Dedifferentiated amniotic fluid mesenchymal stem cell (primary cell): ENCODE data around the gene MAP1LC3B2.

Experiments used
- DNase-seq: peaks from one replicate; pipeline ENCODE4 v3.0.0-alpha.2; 2016; ENCODE audit errors: extremely low spot score

MAP1LC3B2 gene

DNA sequence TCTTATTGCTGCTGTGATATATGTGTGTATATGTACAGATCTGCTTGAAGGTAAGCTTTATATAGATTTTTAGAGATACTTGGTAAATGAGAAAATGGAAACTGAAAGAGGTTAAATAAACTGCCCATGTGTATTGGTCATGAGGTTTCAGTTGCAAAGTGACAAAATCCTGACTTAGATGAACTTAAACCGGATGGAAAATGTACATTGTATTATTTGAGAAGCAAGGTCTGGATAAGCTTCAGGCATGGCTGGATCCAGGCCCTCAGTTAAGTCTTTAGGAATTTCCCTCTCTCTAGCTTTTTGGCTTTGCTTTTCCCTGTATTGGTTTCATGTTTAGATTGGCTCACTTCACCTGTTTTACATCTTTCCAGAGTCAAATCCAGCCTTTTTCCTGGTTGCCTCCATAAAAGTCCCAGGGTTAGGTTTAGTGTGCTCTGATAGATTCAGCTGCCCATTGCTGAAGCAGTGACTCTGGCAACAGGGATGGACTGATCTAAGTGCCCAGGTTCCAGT lies 21.0 kb upstream of the MAP1LC3B2 start:
- DNase-seq = no peak

DNA sequence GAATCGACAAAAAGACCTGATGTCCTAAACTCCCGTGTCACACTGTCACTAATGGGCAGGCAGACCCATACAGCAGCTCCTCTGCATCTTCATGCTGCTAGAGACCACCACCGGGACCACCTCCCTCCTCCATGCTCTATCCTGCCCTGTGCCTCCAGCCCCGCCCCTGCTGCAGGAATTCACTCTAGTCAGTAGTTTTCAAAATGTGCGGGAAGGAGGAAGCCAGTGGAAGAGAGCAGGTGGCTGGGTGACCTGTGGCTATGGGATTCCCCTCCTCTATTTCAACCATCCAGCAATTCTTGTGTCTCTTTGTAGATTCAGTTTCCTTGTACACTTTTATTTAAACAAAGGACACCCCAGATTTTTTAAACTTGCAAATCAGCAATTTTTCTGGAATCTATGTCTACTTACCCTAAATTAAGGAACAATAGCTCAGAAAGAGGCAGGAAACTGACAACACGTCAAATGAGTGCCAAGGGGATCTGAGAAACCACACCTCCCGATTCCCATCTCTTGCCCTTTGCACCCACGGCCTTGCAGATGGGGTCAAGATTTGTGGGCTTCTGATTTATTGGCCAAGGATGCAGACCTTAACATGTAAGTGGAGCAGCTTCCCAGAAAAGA lies 20.4 kb upstream of the MAP1LC3B2 start:
- no peak for DNase-seq

DNA sequence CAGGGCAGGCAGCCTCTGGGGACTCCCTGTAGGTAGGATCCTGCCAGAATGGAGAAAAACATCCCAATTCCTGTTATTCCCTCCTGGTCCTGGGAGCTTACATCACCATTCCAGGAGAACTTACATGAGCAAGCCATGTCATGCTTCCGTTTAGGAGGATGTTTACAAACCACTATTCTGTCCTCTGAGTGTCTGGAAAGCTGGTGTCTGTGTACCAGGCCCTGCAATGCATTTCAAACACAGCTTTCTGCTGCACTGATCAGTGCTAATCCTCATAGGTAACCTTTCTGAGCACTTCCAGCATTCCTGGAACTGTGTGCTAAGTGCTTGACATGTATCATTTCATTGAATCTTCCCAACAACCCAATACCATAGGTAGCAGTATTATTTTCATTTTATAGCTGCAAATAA lies 19.8 kb upstream of the MAP1LC3B2 start:
- no peak for DNase-seq

DNA sequence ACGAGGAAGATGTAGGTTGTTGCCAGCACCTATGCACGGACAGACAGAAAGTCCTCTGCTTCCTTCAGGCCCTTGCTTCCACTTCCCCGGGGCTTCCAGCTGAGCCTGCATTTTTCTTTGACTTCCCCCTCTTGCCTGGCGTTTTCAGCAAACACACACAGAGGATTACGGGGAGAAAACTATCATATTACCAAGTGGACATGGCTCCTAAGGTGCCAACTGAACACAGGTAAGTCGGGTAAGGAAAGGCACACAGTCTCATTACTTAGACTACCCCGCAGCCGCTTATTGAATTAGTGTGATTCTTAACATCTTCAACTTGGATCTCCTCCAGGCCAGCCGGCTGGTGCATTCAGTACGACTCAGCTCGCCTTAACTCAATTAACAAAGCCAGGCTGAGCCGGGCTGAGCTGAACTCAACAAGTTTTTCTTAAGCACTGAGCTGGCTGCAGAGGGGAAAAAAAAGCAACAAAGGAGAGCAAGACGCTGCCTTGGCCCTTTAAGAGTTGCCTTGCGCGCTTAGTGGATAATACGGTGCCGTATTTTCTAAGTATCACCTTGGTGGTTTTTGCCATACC lies 19.2 kb upstream of the MAP1LC3B2 start:
- peak; percentile 54 for DNase-seq

- no peak for DNase-seq
Observed at GRCh38 chr12:116540622-116541152, 18.5 kb upstream of the MAP1LC3B2 start.

- DNase-seq = no peak
Observed at GRCh38 chr12:116541547-116542344, 17.4 kb upstream of the MAP1LC3B2 start.

GRCh38 chr12:116542345-116542956 lies 16.7 kb upstream of the MAP1LC3B2 start:
- no peak for DNase-seq

DNA sequence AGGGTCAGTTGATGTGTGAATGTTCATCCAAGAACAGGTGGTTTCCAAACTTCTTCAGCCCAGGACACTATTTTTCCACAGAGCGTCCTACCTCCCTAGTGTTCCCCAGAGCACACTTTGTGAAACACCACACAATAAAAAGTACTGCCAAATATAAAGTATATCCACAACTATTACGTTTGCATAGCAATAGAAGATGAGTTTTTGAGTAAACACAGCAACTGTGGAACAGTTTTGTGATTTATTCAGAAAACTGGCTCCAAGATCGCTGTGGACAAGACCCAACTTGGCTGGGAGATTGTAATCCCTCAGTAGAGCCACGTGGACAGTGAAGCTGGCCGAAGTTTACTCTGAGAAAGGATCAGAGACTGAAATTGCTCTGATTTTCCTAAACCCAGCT lies 14.5 kb upstream of the MAP1LC3B2 start:
- DNase-seq = no peak

DNA sequence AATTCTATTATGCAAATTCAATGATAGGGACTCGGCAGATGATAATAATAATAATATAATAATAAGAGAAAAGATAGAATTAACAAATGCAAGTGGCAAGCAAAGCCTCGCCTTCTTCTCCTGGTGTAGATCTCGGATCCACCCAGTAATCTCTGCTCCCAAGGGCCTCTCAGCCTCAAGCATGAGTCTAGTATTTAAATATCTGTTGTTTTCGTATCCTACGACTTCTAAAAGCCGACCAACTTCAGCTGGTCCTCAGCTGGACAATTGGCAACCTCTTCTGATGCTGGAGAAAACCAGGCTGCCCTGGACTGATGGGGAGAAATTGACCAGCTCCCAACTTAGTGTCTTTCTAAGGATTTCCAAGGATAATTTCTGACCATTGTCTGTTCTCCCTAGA lies 14.0 kb upstream of the MAP1LC3B2 start:
- DNase-seq = no peak

DNA sequence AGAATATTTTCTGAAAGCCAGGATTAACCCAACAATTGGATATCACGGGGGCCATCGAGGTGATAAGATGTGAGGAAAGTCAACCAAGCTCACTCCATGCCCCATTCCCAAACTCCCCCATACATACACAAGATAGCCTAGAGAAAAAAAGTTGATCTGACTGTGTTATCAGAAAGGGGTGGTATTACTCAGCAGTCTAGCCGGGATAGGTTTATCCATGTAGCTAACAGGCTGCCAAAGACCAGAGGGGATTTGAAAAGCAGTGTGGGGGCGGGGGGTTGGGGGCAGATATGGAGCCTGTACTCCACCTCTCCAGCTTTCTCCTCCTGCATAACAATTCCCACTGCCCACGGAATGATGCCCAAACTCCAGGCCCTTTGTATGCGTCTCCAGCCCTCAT lies 13.2 kb upstream of the MAP1LC3B2 start:
- no peak for DNase-seq

DNA sequence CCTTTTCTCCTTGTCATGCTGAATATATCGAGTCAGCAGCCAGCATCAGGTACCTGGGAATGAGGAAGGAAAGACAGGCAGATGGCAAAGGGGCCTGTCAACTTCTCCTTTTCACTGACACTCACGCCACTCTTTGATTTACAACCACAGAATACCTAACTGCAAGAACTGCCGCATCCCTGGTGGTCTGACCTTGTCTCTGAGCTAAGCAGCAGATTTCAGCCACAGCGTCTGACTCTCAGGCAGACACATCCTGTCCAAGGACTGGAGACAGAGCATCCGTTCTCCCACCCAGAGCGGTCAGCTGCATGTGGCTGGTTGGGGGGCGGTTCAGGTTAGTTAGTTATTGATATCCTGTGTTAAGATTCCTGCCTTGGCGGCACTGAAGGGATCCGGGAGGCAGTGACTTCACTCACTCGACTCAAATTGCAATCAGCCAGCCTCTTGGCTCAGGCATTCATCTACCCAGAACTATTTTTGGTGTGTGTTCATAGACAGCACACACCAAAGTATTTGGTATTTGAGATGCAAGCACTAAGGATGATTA lies 11.2 kb upstream of the MAP1LC3B2 start:
- no peak for DNase-seq

DNA sequence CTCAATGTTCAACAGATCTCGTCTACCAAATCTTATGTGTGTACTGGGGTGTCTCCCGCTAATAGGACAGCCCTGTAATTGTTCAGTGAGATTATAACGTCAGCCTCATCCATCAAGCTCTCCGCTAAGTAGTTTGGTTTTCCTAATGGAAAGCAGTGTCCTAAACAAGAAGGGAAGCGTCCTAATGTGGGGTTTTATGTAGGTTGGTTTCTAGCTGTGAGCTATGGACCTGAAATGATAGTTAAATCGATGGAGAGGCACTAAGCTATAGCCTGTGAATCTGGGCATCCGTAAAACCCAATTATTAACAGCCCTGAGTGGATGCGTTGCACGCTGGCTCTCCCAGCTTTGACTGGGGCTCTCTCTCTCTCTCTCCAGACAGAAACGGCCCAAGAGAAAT lies 9.2 kb upstream of the MAP1LC3B2 start:
- DNase-seq = no peak

GRCh38 chr12:116551151-116551550 lies 8.0 kb upstream of the MAP1LC3B2 start:
- DNase-seq = no peak

- DNase-seq = no peak
Observed at GRCh38 chr12:116551619-116551951, 7.6 kb upstream of the MAP1LC3B2 start.

DNA sequence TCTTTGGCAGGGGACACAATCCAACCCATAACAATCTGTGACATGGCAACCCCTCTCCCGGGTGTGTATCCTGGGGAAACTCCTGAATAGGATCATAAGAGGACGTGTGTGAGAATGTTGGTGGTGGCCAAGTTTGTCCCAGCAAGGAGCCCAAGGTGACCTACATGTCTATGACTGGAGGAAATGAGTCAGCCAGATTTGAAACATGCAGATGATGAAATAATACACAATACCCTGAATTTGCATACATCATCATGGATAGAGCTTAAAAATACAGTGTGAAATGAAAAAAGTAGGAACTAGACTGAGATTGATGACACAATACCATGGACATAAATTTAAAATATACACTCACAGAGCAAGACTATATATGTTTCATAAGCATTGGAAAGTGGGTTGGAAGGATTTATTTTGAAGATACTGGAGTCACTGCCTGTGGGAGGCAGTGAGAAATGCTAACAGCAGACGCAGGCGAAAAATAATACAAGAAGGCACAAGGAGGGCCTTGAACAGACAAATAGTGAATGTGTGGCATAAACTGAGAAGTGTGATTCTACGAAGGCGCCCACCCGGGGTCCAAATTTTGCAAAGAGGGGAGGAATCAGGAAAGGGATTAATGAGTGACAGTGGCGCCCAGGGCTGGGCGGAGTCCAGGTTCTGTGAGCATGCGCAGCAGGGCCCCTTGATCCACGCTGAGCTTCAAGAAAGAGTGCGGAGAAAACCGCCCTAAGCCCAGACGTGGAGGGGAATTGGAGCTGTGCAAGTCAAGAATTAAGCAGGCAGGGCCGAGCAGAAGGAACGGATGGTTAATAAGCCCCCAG lies 7.0 kb upstream of the MAP1LC3B2 start:
- DNase-seq = peak; percentile 72

DNA sequence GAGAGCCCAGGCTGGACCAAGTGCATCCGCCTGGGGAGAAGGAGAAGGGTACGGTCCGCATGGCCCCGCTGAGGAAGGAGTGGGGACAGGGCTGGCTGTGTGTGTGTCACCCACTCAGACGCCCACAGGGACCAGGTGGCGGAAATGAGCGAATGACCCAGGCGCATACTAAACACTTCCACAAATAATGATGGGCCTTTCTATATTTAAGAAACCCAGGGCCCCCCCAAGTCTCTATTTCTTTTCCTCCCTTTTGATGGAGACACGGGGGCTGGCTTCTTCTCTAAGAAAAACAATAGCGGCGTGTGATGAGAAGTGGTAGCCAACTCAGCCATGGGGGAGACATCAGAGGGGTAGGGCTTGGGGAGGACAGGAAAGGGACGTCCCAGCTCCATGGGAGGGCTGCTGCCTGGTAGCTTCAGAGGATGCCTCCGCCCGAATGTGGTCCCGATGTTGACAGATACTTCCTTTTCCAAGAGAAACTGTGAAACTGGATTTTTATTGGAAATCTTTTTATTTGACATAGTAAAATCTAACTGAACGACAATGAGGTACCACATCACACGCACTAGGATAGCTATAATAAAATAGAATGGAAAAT lies 6.3 kb upstream of the MAP1LC3B2 start:
- DNase-seq = no peak

DNA sequence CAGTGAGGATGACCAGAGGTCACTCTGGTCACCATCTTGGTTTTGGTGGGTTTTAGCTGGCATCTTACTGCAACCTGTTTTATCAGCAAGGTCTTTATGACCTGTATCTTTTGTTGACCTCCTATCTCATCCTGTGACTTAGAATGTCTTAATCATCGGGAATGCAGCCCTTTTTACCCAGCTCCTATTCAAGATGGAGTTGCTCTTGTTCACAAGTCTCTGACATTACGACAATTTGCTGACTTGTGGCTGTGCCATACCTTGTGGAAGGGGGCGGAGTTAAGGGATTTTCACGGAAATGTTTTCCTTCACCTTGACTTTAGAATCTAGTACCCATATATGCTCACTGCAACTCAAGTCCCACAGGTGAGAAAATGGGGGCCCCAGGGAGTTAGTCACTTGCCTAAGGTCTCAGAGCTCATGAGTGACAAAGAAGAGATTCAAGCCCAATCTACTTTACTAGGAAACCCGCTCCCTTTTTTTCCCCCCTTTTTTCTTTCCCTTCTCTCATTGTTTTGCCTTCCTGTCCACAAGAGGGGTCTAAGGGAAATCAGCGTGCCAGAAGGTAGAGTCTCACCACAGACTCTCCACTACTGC lies 2.7 kb upstream of the MAP1LC3B2 start:
- DNase-seq = no peak

DNA sequence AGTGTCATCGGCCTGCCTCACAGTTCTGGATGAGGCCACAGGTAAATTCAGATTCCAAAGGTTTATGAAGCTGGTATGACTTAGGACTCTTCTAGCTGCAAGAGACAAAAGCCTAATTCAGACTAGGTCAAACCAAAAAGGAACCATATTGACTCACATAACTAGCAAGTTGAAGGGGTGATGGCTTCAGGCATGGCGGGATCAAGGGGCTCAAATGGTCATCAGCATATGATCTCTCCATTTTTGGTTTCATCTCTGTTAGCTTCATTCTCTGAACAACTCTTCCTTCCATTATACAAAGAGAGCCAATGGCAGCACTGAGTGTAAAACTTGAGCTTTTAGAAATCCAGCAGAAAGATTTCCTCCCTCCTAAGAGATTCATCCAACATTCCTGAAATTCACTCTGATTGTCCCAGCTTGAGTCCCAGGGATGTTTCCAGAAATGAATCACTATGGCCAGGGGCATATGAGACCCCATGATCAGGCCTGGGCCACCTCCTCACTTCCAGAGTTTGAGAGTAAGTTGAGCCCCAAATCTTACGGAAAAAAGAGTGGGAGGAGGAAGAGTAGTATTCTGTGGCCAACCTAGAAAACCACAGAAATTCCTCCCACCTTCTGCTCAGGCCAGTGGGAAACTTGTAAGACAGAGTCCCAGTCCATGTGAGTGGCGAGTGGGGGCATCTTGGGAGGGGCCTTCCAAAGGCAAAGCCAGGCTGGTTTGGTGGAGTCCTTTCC lies 2.0 kb upstream of the MAP1LC3B2 start:
- DNase-seq = peak; percentile 16

DNA sequence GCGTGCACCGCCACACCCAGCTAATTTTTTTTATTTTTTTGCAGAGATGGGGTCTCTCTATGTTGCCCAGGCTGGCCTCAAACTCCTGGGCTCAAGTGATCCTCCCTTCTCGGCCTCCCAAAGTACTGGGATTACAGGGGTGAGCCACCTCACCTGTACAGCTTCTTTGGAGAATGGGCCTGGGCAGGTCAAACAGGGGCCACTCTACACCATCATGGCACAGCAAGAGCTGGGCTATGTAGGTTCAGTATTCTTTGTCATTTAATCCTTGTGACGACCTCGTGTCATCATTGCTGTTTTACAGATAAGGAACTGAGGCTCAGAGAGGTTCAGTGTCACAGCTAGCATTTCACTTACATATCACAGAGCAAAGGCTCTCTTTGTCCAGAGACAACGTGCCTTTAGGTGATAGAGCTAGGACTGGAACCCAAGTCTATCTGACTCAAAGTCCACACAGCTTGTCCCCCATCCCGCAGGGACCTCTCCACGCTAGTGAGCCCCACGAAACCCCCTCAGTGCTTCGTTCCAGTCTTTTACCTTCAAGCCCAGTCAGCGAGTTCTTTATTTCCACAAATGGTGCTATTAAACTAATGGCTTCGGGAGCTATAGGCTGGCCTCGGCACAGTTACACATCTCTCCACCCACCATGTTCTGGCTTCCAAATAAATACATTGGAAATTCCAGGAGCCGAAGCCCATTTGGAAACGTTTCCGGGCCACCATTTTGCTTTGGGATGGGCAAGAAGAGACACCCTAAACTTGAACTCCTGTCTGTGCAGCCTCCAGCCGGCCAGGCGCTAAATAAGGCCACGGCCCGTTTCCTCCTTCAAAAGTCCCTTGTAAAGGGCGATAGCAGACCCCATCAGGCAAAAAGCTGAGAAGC lies 660 bp upstream of the MAP1LC3B2 start:
- no peak for DNase-seq
